ENCODE data around the gene ATE1.

ATE1 gene

DNA sequence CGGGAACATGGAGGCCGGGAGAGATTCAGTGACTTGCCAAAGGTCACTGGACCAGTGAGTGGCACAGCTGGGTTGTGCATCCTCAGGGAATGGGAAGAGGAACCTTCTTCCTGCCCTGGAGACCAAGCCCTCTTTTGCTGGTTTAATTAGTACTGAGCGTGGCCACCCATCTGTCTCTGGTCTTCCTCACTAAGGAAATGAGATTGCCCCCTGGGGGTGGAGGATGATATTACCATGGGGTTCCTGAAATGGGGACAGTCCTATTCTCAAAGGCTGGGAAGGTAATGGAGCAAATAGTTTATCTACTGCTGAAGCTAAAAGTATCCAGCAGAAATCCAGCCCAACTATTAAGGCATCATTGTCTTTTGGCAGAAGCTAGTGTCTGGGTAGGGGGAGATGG lies 231.0 kb downstream of the ATE1 start:
- no peak for DNase-seq (ENCODE audit: low read depth, low spot score)

DNA sequence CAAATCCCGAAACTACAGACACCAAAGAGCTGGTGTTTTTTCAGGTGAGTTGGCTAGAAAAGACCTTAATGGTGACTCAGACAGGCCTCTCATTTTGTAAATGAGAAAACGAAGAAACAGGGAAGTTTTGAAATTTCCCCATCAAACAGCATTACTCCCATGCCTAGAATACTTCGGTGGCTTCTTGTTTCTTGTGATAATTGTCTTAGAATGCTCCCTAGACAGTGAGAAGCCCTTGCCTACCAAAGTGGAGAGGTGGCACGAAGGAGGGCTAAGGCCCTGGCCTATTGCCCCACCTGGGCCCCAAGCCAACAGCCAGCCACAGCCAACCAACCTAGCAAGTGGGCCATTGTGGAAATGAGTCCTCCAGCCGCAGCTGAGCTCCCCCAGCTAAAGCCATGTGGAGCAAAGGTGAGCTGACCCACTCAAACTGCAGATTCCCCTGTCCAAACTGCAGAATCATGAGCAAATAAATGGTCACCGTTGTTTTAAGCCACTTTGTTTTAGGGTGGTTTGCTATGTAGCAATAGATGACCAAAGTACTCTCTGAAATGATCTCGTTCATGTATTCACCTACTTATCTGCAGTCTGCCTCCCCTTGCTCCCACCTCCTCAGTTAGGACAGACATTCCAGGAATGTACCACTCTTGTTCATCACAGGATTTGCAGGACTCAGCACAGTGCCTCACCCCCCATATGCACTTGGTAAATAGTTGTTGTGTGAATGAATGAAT lies 231.9 kb downstream of the ATE1 start:
- DNase-seq (ENCODE audit: low read depth, low spot score), result peak; percentile 49

DNA sequence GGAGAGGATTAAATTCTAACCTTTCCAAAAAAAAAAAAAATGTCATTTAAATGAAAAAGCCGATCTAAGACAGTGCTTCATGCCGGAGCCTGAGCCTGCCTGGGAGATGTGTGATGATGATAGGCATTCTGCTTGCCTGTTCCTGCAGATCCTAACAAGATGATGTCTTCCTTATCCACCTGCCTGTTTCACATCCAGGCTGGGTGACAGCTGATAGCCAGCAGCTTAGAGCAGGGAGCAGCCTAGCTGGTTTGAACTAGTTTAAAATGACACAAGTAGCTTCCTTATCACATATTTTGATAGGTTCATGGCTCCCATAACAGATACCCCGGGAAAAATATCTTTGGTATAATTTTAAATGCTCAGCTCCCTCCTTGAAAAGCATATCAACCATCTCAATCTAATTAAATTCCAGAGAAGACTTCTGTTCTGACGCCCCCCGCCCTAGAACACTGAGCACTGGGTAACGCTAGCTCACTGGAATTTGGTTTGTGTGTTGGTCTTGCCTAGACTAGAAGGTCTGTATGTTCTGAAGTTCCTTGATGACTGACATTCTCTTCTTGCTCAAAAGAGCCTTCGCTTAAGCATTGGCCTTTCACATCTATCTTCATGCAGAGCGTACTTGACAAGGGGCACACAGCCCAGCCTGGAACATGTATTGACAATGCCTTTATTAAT lies 232.7 kb downstream of the ATE1 start:
- no peak for DNase-seq (ENCODE audit: low read depth, low spot score)

DNA sequence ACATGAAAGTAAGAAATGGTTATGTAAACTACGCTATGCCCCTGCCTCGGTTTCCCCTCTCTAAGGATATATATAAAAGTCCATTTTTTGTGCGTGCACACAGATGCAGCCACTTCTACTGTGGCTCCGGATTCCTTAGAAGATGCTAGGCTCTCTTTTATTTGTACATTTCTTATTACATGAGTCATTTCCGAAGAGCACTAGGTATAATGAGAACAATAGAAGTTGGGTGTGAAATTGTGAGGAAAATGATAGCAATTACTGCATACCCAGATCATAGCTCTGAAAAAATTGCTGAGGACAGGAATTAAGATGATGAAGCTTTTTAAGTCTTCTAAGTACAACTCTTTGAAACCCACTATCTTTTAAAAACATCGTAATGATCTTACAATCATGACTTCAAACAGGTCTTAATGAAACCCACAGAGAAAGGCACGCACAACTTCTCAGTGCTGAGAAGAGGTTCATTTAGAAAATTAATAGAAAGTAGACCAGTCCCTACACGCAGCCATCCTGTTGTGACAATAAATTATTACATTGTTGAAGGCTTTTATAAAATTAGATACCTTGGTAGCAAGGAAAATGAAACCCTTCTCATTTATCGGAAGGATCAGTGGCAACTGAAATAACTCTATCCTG lies 233.4 kb downstream of the ATE1 start:
- DNase-seq (ENCODE audit: low read depth, low spot score), result no peak

DNA sequence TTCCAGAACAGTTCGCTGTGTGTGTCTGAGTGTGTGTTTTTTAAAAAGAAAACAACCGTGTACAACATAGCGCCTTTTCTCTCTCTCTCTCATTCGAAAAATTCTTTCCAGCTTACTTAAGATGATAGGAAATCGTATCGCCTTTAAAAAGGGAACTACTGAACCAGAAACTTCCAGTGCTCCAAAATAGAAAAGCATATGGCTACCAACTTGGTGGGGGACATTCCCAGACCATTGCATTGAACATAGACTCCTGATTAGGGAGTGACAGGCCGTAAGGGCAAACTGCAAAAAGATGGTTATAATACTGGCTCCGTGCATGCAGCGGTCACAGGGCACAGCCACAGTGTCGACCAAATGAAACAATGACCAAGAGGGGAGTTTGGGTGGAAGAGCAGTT lies 235.2 kb downstream of the ATE1 start:
- peak; percentile 24 for DNase-seq (ENCODE audit: low read depth, low spot score)

DNA sequence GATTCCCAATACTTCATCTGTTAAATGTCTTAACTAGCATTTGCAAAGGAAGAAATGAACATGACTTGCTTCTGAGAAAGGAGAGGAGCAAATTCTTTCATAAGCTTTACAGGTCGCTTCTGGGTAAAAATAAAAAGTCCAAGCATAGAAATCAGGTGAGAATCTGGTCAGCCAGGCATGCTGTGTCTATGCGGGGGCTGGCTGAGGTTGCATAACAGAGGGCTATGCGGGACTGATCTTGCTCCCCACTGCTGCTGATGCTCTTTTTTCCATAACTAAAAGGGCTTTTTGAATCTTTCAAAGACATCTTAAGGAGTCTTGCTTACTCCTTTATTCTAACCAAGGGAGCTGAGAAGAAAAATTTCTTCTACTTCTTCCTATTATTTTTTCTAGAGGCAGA lies 236.9 kb downstream of the ATE1 start:
- no peak for DNase-seq (ENCODE audit: low read depth, low spot score)

Measured in astrocyte of the hippocampus (primary cell).